GM12873 (cell line): ENCODE data around the gene LENEP.

ENCODE experiments used
- CTCF ChIP-seq: IDR thresholded peaks from 2 replicates; pipeline ENCODE4 v1.5.1; 2012; ENCODE audit warnings: low read depth, mild to moderate bottlenecking, moderate library complexity, low read length, control low read depth; ENCODE audit not compliant: insufficient read depth; ENCODE audit errors: missing control alignments

The LENEP gene

GRCh38 chr1:155026154-155026553 lies 32.8 kb downstream of the LENEP start:
- no peak for TF ChIP-seq CTCF

- TF ChIP-seq CTCF = no peak
Observed at GRCh38 chr1:155026588-155026987, 33.2 kb downstream of the LENEP start.

- TF ChIP-seq CTCF = no peak
Observed at GRCh38 chr1:155029513-155030242, 36.3 kb downstream of the LENEP start.

- TF ChIP-seq CTCF = no peak
Observed at GRCh38 chr1:155030243-155030795, 36.9 kb downstream of the LENEP start.

GRCh38 chr1:155030899-155031298 lies 37.5 kb downstream of the LENEP start:
- no peak for TF ChIP-seq CTCF

- no peak for TF ChIP-seq CTCF
Observed at GRCh38 chr1:155032886-155033285, 39.5 kb downstream of the LENEP start.

- no peak for TF ChIP-seq CTCF
Observed at GRCh38 chr1:155033524-155033923, 40.1 kb downstream of the LENEP start, which contains the start of the genes DCST1 and DCST2. TSS of gene DCST1 (plus strand) at chr1:155033824. CDS start at chr1:155034037, 213 bp downstream. TSS of gene DCST2 (minus strand) at chr1:155033781. CDS start at chr1:155033701, 80 bp downstream.
